Mesenchymal stem cell (in vitro differentiated cells and primary cell): Measurements from ENCODE around the gene IWS1.
A peak's percentile ranks its signal among the peaks of the same experiment; 100 is the strongest.

Source experiments
- DNase-seq: peaks from one replicate; pipeline ENCODE4 v3.0.0-alpha.2; 2013
- H2AFZ ChIP-seq: one replicate; pipeline ENCODE4 v1.6.1; 2013; ENCODE audit warnings: low read depth, mild to moderate bottlenecking, control low read depth, inconsistent platforms, low read length, moderate library complexity
- H2AK5ac ChIP-seq: 2 replicates; pipeline ENCODE4 v1.6.1; 2013; ENCODE audit warnings: low read length, moderate library complexity, mild to moderate bottlenecking, inconsistent platforms; ENCODE audit not compliant: severe bottlenecking
- H2BK120ac ChIP-seq: one replicate; pipeline ENCODE4 v1.6.1; 2013; ENCODE audit warnings: low read depth, mild to moderate bottlenecking, inconsistent platforms, low read length, moderate library complexity
- H2BK12ac ChIP-seq, 2 experiments: one replicate each; pipeline ENCODE4 v1.6.1; 2013; ENCODE audit warnings: inconsistent platforms in 2 of 2, low read length in 2 of 2, mild to moderate bottlenecking in 2 of 2, moderate library complexity in 2 of 2, control low read depth in 1 of 2
- H2BK15ac ChIP-seq: one replicate; pipeline ENCODE4 v1.6.1; 2013; ENCODE audit warnings: mild to moderate bottlenecking, low read depth, inconsistent platforms; ENCODE audit not compliant: poor library complexity, severe bottlenecking
- H2BK5ac ChIP-seq: 2 replicates; pipeline ENCODE4 v1.6.1; 2013; ENCODE audit warnings: low read depth, mild to moderate bottlenecking, low read length, control low read depth, inconsistent platforms; ENCODE audit not compliant: poor library complexity, severe bottlenecking
- H3K14ac ChIP-seq, 2 experiments: one replicate each; pipeline ENCODE4 v1.6.1; 2013; ENCODE audit warnings: inconsistent platforms in 2 of 2, low read length in 2 of 2, control low read depth in 1 of 2, mild to moderate bottlenecking in 1 of 2, moderate library complexity in 1 of 2
- H3K18ac ChIP-seq, 2 experiments: one replicate each; pipeline ENCODE4 v1.6.1; 2013; ENCODE audit warnings: inconsistent platforms in 2 of 2, low read length in 2 of 2, control low read depth in 1 of 2, low read depth in 1 of 2, mild to moderate bottlenecking in 1 of 2
- H3K23ac ChIP-seq, 2 experiments: one replicate each; pipeline ENCODE4 v1.6.1; 2013; ENCODE audit warnings: inconsistent platforms in 2 of 2, low read length in 2 of 2, mild to moderate bottlenecking in 2 of 2, moderate library complexity in 2 of 2, control low read depth in 1 of 2
- H3K27ac ChIP-seq: 2 replicates; pipeline ENCODE4 v1.5.1; 2013; ENCODE audit warnings: mild to moderate bottlenecking, moderate library complexity, low read length, control low read depth, inconsistent platforms; ENCODE audit not compliant: poor library complexity, severe bottlenecking
- H3K27me3 ChIP-seq, 2 experiments: 2 replicates each; pipeline versions ENCODE4 v1.6.1 to v1.7.0; 2013; ENCODE audit warnings: low read length in 2 of 2, mild to moderate bottlenecking in 2 of 2, moderate library complexity in 2 of 2, control low read depth in 1 of 2, inconsistent platforms in 1 of 2; ENCODE audit not compliant: control insufficient read depth in 1 of 2, insufficient read depth in 1 of 2
- H3K36me3 ChIP-seq, 2 experiments: 2 replicates each; pipeline versions ENCODE4 v1.6.1 to v1.7.0; 2013; ENCODE audit warnings: low read length in 2 of 2, control low read depth in 1 of 2, inconsistent platforms in 1 of 2, low read depth in 1 of 2, mild to moderate bottlenecking in 1 of 2; ENCODE audit not compliant: insufficient read depth in 2 of 2, control insufficient read depth in 1 of 2
- H3K4ac ChIP-seq, 2 experiments: one replicate each; pipeline ENCODE4 v1.6.1; 2013; ENCODE audit warnings: inconsistent platforms in 2 of 2, low read length in 2 of 2, mild to moderate bottlenecking in 2 of 2, moderate library complexity in 2 of 2, control low read depth in 1 of 2, low read depth in 1 of 2
- H3K4me1 ChIP-seq: 2 replicates; pipeline ENCODE4 v1.6.1; 2013; ENCODE audit warnings: low read depth, low read length, control low read depth; ENCODE audit not compliant: control insufficient read depth, insufficient read depth
- H3K4me2 ChIP-seq: 2 replicates; pipeline ENCODE4 v1.6.1; 2013; ENCODE audit warnings: low read length, mild to moderate bottlenecking, inconsistent platforms; ENCODE audit not compliant: poor library complexity, severe bottlenecking
- H3K4me3 ChIP-seq, 2 experiments: 2 replicates each; pipeline versions ENCODE4 v1.5.1 to v1.7.0; 2013; ENCODE audit warnings: low read length in 2 of 2, mild to moderate bottlenecking in 2 of 2, control low read depth in 1 of 2, low read depth in 1 of 2; ENCODE audit not compliant: insufficient read depth in 1 of 2
- H3K79me1 ChIP-seq: replicated peaks from 2 replicates; pipeline ENCODE4 v1.6.1; 2013; ENCODE audit warnings: mild to moderate bottlenecking, control low read depth, low read length, inconsistent platforms; ENCODE audit not compliant: poor library complexity, severe bottlenecking
- H3K9ac ChIP-seq: 2 replicates; pipeline ENCODE4 v1.7.0; 2013; ENCODE audit warnings: mild to moderate bottlenecking, low read length, moderate library complexity
- H3K9me3 ChIP-seq: 2 replicates; pipeline ENCODE4 v1.7.0; 2013; ENCODE audit warnings: mild to moderate bottlenecking, low read length; ENCODE audit not compliant: control insufficient read depth
- H4K8ac ChIP-seq: one replicate; pipeline ENCODE4 v1.6.1; 2013; ENCODE audit warnings: inconsistent platforms, mild to moderate bottlenecking, low read length, moderate library complexity
- H4K91ac ChIP-seq: one replicate; pipeline ENCODE4 v1.6.1; 2013; ENCODE audit warnings: mild to moderate bottlenecking, low read length, inconsistent platforms
- whole genome bisulfite sequencing: methylation state at CpG from one replicate; pipeline ENCODE4 v1.1.7; 2013; ENCODE audit warnings: mixed read lengths; 5-methylcytosine and 5-hydroxymethylcytosine counted together

Gene IWS1

DNA sequence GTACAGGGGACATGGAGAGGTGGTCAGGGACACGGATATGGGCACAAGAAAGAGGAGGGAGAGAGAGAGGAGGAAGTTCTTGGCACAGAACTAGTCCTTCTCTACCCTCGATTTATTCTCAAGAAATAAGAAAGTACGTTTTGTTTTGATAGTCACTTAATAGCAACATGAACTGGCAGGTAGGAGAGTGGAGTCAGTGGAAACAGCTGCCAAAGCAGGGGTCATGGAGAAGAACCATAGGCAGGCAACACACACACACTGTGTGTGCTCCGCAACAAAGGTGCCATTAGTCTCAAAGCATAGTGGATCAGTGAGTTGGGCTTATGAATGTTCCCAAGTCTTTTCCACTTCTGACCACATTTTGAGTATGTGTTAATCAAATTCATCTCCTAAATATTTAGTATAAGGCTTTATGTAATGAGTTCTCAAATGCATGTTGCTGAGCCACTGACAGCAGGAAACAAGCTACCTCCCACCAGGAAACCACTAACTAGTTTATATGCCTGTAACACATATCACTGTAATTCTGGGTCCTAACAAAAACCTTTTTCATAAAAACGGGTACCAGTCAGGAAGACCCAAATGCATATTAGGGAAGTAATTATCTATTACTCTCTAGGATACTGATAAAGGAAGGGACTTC is 41.1 kb downstream of the IWS1 start:
- Histone ChIP-seq H2BK5ac (no peak overlapping the region), H2BK120ac (no peak overlapping the region), H3K4me3 (no peak overlapping the region), H3K4me1 (no peaks in the 10 kb centered on the region), H3K9ac (no peak overlapping the region), H3K14ac (no peak overlapping the region), H3K36me3 (peaks cover 39 to 92% of the 10 kb centered on the region in 2 experiments), H3K79me1 (peaks cover 18% of the 10 kb centered on the region), H3K27me3 (no peaks in the 10 kb centered on the region), H2AFZ (no peak overlapping the region), H3K4me2 (no peak overlapping the region), H2BK12ac (no peak overlapping the region), H2AK5ac (no peak overlapping the region), H3K23ac (no peak overlapping the region), H3K18ac (no peak overlapping the region), H4K91ac (no peak overlapping the region), H3K4ac (no peak overlapping the region), H3K9me3 (no peaks in the 10 kb centered on the region), H4K8ac (no peak overlapping the region), H2BK15ac (no peak overlapping the region), H3K27ac (no peak overlapping the region)
- no peak for DNase-seq
- WGBS = 100% methylated on average over 4 of the region's 5 CpGs

DNA sequence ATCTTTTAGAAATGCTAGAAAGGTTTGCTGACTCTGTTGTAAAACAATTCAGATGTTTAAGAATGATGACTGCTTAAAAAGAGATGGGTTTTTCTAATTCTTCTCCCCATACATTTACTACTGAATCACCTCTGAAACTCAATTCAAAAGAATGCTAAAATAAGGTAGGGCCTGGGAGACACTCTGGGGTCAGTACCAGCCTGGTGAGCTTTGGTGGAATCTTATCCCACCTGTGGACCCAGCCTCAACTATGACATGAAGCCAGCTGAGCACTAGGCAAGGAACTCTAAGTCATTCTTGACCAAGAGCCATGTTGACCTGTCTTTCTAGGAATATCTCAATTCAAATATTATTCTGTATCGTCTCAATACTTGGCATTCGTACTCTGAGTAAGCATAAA is 44.3 kb downstream of the IWS1 start:
- Histone ChIP-seq H3K27ac (no peak overlapping the region), H3K27me3 (no peaks in the 10 kb centered on the region), H2BK12ac (no peak overlapping the region), H3K4me1 (no peaks in the 10 kb centered on the region), H4K91ac (no peak overlapping the region), H2BK120ac (no peak overlapping the region), H2AFZ (no peak overlapping the region), H3K9me3 (no peaks in the 10 kb centered on the region), H2AK5ac (no peak overlapping the region), H4K8ac (no peak overlapping the region), H3K23ac (no peak overlapping the region), H3K9ac (no peak overlapping the region), H2BK5ac (no peak overlapping the region), H3K36me3 (peaks cover 32 to 65% of the 10 kb centered on the region in 2 experiments), H3K79me1 (peaks cover 14% of the 10 kb centered on the region), H3K4me3 (no peak overlapping the region), H3K4me2 (no peak overlapping the region), H2BK15ac (no peak overlapping the region), H3K18ac (no peak overlapping the region), H3K4ac (no peak overlapping the region), H3K14ac (no peak overlapping the region)
- DNase-seq = no peak
- WGBS = 48% methylated on average over 2 of the region's 2 CpGs

DNA sequence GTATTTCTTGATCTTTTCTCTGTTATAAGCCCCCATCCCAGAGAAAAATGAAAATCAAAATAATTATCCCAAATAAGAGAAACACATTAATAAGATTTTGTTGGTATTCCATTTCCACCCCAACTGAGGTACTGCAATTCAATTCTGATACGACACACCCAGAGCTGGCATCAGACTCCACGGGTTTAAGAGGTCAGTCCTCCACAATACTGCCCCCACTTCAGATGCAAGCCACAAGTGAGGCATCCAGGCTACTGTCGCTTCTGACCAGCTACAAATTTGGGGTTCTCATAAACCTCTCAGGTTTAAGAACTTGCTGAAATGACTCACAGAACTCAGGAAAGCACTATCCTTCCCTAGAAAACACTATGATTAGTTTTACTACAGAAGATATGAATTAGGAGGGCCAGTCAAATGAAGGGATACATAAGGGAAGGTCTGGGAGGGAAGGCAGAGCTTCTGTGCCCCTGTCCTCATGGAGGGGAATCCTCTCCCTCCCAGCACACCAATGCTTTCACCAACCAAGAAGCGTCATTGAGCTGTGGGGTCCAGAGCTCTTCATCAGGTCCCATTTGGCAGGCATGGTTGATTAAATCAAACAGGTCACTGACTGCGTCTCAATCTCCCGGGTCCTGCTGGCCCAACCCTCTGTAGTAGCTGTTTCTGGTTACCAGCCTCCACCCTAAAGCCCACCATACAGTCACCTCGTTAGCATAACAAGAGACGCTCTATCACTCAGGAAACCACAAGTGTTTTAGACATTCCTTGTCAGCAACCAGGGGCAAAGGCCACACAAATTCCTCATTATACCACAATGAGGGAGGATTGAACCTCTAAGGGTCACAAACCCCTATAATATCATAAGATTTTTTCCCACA is 46.2 kb downstream of the IWS1 start:
- H3K14ac ChIP-seq = no peak overlapping the region
- WGBS = 67% methylated on average over 8 of the region's 8 CpGs
- no peak overlapping the region for H3K27ac ChIP-seq
- H3K4me1 ChIP-seq = no peaks in the 10 kb centered on the region
- no peak overlapping the region for H2AFZ ChIP-seq
- no peak overlapping the region for H2BK120ac ChIP-seq
- H2BK12ac ChIP-seq = no peak overlapping the region
- no peak overlapping the region for H3K18ac ChIP-seq
- no peak overlapping the region for H2BK15ac ChIP-seq
- no peak overlapping the region for H3K4me3 ChIP-seq
- no peak overlapping the region for H2AK5ac ChIP-seq
- DNase-seq = no peak
- H3K23ac ChIP-seq = no peak overlapping the region
- H3K9me3 ChIP-seq = peaks cover 13% of the 10 kb centered on the region
- no peak overlapping the region for H2BK5ac ChIP-seq
- H4K8ac ChIP-seq = no peak overlapping the region
- H3K4ac ChIP-seq = no peak overlapping the region
- no peak overlapping the region for H3K4me2 ChIP-seq
- H3K79me1 ChIP-seq = peaks cover 13% of the 10 kb centered on the region
- H3K36me3 ChIP-seq = peaks cover 22 to 46% of the 10 kb centered on the region in 2 experiments
- no peak overlapping the region for H3K9ac ChIP-seq
- H4K91ac ChIP-seq = no peak overlapping the region
- no peaks in the 10 kb centered on the region for H3K27me3 ChIP-seq

DNA sequence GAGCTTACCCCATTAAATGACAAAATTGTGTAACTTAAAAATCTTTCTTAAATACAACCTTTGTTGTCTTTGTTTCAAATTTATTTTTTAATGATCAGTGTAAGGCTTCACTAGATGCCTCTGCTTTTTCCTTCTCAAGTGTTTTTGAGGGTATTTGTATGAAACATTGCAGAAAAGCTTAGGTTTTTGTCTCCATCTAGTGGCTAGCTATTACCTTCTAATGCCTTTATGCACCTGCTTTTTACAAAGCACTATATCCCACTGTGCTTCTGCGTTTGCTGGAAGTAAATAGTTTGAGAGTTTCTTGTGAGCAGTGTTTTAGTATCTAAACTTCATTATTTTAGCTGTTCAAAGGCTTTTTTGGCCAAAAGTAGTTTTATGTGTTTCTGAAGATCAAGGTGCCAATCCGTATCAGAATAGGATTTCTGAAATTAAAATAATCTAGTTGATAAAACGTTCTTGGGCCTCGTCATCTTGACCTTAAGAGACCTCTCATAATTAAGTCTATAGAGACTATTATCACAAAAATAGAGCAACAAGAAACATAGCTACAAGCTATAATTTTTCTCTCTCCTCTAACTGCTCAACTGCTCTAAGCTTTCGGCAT is 47.0 kb downstream of the IWS1 start:
- peaks cover 11% of the 10 kb centered on the region for H3K79me1 ChIP-seq
- H3K9me3 ChIP-seq = peaks cover 16% of the 10 kb centered on the region
- H3K4me1 ChIP-seq = no peaks in the 10 kb centered on the region
- H2BK12ac ChIP-seq = no peak overlapping the region
- no peak overlapping the region for H4K8ac ChIP-seq
- no peak overlapping the region for H2BK15ac ChIP-seq
- H2BK120ac ChIP-seq = no peak overlapping the region
- peak; percentile 71 for DNase-seq
- no peak overlapping the region for H3K27ac ChIP-seq
- H3K14ac ChIP-seq = no peak overlapping the region
- no peak overlapping the region for H2AK5ac ChIP-seq
- H3K36me3 ChIP-seq = peaks cover 15 to 40% of the 10 kb centered on the region in 2 experiments
- H3K27me3 ChIP-seq = no peaks in the 10 kb centered on the region
- H3K4me3 ChIP-seq = no peak overlapping the region
- H2AFZ ChIP-seq = no peak overlapping the region
- no peak overlapping the region for H3K4me2 ChIP-seq
- no peak overlapping the region for H3K4ac ChIP-seq
- H3K9ac ChIP-seq = no peak overlapping the region
- H2BK5ac ChIP-seq = no peak overlapping the region
- no peak overlapping the region for H3K23ac ChIP-seq
- H3K18ac ChIP-seq = no peak overlapping the region
- no peak overlapping the region for H4K91ac ChIP-seq
- WGBS = 76% methylated on average over 4 of the region's 5 CpGs
